Measurements from ENCODE around the gene SRGAP1.

The SRGAP1 gene

GRCh38 chr12:64207453-64207852 lies 363.0 kb downstream of the SRGAP1 start:
- no peak for TF ChIP-seq CTCF (IDR thresholded peaks at IDR 0.05; ENCODE audit: low read depth, low read length, missing control alignments)
- DNase-seq (ENCODE audit: low read depth): no peak
- H3K4me3 ChIP-seq (ENCODE audit: low read depth, low read length): no peak overlapping the region
